Stimulated activated CD8-positive, alpha-beta memory T cell treated with anti-CD3 and anti-CD28 coated beads, Interleukin-15, amount 100 ng/mL, for 48 hours (primary cell): ENCODE results near the gene ATXN1.
"Not testable (repeated sequence)": the region's sequence is repeated elsewhere in the genome, so short reads cannot be mapped to it uniquely, and the experiment has no call there.

Source experiments
- DNase-seq, 2 donors: peaks; one replicate each; pipeline ENCODE4 v3.0.0-alpha.2; 2020; ENCODE audit warnings: low read depth in 2 of 2

ATXN1 gene

GRCh38 chr6:16615215-16615614 is 146.0 kb downstream of the ATXN1 start:
- not testable (repeated sequence) for DNase-seq

- not testable (repeated sequence) for DNase-seq
These were observed 147.1 kb downstream of the ATXN1 start for GRCh38 chr6:16614143-16614542.

- DNase-seq: not testable (repeated sequence)
These were observed 147.8 kb downstream of the ATXN1 start for GRCh38 chr6:16613504-16613903.

- no peak for DNase-seq
These were observed 152.8 kb downstream of the ATXN1 start for GRCh38 chr6:16608444-16608843.

GRCh38 chr6:16602035-16602434 is 159.2 kb downstream of the ATXN1 start:
- peak; percentile 52 to 55 for DNase-seq

- DNase-seq: no peak
These were observed 160.6 kb downstream of the ATXN1 start for GRCh38 chr6:16600701-16601100.

- no peak for DNase-seq
These were observed 161.2 kb downstream of the ATXN1 start for GRCh38 chr6:16600026-16600425.

GRCh38 chr6:16596616-16597331 is 164.5 kb downstream of the ATXN1 start:
- no peak for DNase-seq

GRCh38 chr6:16595514-16596120 is 165.6 kb downstream of the ATXN1 start:
- DNase-seq: no peak

GRCh38 chr6:16594849-16595248 is 166.4 kb downstream of the ATXN1 start:
- no peak for DNase-seq

- DNase-seq: no peak
These were observed 168.9 kb downstream of the ATXN1 start for GRCh38 chr6:16592223-16592911.

- peak in 1 of 2 donors; percentile 15 for DNase-seq
These were observed 169.7 kb downstream of the ATXN1 start for GRCh38 chr6:16591396-16592222.

- no peak for DNase-seq
These were observed 175.5 kb downstream of the ATXN1 start for GRCh38 chr6:16585805-16586204.

GRCh38 chr6:16583144-16583762 is 178.0 kb downstream of the ATXN1 start:
- DNase-seq: no peak

- DNase-seq: no peak
These were observed 178.7 kb downstream of the ATXN1 start for GRCh38 chr6:16582446-16583143.

GRCh38 chr6:16578695-16579285 is 182.5 kb downstream of the ATXN1 start:
- DNase-seq: no peak

GRCh38 chr6:16576451-16577368 is 184.6 kb downstream of the ATXN1 start:
- DNase-seq: no peak

GRCh38 chr6:16575655-16576054 is 185.6 kb downstream of the ATXN1 start:
- no peak for DNase-seq

GRCh38 chr6:16572943-16573342 is 188.3 kb downstream of the ATXN1 start:
- no peak for DNase-seq
